ENCODE data around the gene DNAJC17.

Gene DNAJC17

DNA sequence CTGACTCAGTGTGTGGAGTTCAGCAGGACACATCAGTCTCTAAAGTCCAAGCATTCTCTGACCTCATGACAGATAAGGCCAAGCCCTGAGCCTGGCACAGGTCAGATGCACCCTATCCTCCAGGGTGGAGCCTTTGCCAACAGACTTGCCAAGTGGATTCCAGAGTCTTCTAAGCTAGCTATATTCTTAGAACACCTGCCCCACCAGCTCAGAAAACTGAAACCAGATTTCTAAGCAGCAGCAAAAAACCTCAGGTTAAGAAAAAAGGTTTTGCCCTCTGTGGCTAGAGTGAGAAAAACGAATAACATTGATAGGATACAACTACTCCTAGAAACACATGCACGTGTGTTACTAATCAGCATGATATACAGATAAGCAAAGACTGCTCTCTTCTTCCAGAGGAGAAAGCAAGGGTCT is 63.8 kb downstream of the DNAJC17 start:
- DNase-seq (ENCODE audit: low read depth, low spot score): no peak

GRCh38 chr15:40739854-40740253 is 67.4 kb downstream of the DNAJC17 start:
- DNase-seq (ENCODE audit: low read depth, low spot score): no peak

DNA sequence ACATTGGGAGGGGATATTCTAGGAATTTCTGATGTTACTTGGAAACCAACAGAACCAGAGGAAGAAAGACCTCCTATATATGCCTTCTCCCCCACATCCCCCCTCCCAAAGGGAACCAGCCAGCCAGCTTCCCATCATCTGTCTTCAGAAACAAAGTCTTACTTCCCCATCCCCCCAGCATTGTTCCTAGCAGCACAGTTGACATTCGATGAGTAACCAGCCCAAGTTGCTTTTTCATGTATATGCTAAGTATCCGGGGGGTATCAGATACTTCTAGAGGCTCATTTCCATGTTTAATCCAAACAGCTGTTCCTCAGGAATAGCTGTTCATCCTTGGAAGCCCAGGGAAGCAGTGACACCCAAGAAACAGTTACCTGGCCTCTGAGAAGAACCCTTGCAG is 68.2 kb downstream of the DNAJC17 start:
- no peak for DNase-seq (ENCODE audit: low read depth, low spot score)

DNA sequence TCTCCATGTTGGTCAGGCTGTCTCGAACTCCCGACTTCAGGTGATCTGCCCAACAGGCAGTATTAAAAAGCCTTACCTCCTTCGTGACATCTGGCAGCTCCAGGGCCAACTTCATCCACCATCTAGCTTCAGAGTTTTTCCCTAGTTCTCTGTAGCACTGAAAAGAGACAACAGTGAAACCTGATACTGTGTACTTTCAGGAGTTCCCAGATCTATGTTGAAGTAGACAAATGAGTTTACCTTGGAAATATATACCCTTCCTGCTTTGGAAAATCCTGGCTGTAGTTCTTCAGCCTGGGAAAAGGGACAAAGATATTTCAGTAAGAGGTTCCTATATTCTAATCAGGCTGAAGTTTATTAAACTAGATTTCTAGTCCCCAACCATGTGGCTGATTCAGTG is 70.2 kb downstream of the DNAJC17 start:
- no peak for DNase-seq (ENCODE audit: low read depth, low spot score)

DNA sequence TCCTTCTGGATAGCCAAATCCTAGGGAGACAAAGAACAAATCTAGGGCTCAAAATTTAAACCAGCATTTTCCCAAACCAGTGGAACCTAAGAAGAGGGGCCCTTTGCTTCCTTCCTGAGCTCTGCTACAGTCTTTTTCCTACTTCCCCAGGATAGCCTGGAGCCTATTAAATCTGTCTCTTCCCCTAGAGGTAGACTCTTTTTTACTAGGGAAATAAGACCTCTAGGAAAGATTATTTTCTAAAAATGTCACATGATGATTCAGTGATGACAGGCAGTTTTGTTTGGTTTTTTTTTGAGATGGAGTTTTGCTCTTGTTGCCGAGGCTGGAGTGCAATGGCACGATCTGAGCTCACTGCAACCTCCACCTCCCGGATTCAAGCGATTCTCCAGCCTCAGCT is 70.7 kb downstream of the DNAJC17 start:
- DNase-seq (ENCODE audit: low read depth, low spot score): no peak

GRCh38 chr15:40731034-40731433 is 76.2 kb downstream of the DNAJC17 start:
- no peak for DNase-seq (ENCODE audit: low read depth, low spot score)

GRCh38 chr15:40723919-40724318 is 83.4 kb downstream of the DNAJC17 start:
- no peak for DNase-seq (ENCODE audit: low read depth, low spot score)

DNA sequence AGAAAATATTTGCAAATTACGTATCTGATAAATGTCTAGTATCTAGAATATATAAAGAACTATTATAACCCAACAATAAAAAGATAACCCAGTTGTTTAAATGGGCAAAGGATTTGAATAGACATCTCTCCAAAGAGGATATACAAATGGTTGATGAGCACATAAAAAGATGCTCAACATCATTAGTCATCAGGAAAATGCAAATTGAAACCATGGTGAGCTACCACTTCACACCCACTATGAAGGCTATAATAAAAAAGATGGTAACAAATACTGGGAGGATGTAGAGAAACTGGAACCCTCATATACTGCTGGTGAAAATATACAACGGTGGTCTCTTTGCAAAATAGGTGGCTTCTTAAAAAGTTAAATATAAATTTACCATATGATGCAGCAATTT is 84.3 kb downstream of the DNAJC17 start:
- DNase-seq (ENCODE audit: low read depth, low spot score): no peak

DNA sequence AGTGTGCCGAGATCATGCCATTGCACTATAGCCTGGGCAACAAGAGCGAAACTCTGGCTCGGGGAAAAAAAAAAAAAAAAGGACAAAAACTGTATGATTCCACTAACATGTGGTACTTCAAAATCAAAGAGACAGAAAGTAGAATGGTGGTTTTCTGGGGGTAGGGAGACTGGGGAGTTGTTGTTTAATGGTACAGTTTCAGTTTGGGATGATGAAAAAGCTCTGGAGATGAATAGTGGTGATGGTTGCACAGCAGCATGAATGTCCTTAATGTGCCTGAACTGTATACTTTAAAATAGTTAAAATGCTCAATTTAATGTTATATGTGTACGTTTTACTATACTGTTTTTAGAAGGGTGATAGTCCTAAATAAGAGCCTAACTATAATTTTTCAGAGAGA is 84.9 kb downstream of the DNAJC17 start:
- DNase-seq (ENCODE audit: low read depth, low spot score): no peak

DNA sequence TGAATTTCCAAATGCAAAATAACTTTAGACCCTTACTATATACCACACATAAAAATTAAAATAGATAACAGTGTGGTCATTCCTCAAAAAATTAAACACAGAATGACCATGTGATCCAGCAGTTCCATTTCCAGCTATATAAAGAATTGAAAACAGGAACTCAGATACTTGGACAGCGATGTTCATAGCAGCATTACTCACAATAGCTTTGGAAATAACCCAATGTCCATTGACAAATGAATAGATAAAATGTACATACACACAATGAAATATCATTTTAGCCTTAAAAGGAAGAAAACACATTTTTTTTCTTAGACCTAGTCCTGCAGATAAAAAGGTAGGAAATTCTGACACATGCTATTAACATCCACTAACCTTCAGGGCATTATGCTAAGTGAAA is 85.6 kb downstream of the DNAJC17 start:
- DNase-seq (ENCODE audit: low read depth, low spot score): no peak

- no peak for DNase-seq (ENCODE audit: low read depth, low spot score)
Observed at GRCh38 chr15:40716165-40716564, 91.1 kb downstream of the DNAJC17 start.
